Coronary artery (tissue), 2 donors: ENCODE results near the gene DNAJC21.
"Not testable (repeated sequence)": the region's sequence is repeated elsewhere in the genome, so short reads cannot be mapped to it uniquely, and the experiment has no call there.

Experiments used
- DNase-seq: peaks from one replicate; pipeline ENCODE4 v3.0.0-alpha.2; 2017; ENCODE audit warnings: low spot score
- H3K27ac ChIP-seq, 2 donors: fragments of 200-600 bp; sonication (generic); one replicate each; pipeline ENCODE4 v1.5.1; 2016 to 2019
- H3K4me3 ChIP-seq: fragments of 200-600 bp; sonication (generic); 2 replicates; pipeline ENCODE4 v1.5.1; 2016; ENCODE audit warnings: mild to moderate bottlenecking, moderate library complexity
- CTCF ChIP-seq: fragments of 200-600 bp; sonication (generic); IDR thresholded peaks from one replicate; pipeline ENCODE4 v1.5.1; 2019; ENCODE audit warnings: antibody characterized with exemption

DNAJC21 gene

DNA sequence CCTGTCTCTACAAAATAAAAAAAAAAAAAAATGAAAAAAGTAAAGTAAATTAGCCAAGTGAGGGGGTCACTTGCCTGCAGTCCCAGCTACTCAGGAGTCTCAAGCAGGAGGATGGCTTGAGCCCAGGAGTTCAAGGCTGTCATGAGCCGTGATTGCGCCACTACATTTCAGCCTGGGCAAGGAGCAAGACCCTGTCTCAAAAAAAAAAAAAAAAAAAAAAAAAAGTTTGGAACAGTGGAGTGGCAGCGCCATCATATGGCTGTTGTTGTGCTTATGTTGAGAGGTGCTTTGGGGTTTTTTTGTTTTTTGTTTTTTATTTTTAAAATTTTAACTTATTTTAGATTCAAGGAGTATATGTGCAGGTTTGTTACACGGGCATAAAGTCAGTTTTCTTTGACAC lies 10.3 kb upstream of the DNAJC21 start:
- H3K27ac ChIP-seq: no peak overlapping the region
- DNase-seq: no peak
- TF ChIP-seq CTCF: no peak
- H3K4me3 ChIP-seq: no peak overlapping the region

DNA sequence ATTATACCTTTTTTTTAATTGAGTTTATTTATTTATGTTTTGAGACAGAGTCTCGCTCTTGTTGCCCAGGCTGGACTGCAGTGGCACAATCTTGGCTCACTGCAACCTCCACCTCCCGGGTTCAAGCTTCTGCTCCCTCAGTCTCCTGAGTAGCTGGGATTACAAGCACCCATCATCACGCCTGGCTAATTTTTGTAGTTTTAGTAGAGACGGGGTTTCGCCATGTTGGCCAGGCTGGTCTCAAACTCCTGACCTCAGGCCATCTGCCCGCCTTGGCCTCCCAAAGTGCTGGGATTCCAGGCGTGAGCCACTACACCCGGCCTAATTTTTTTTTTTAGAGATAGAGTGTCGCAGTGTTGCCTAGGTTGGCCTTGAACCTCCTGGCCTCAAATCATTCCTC lies 6.1 kb upstream of the DNAJC21 start:
- not testable (repeated sequence) for H3K27ac ChIP-seq, DNase-seq, H3K4me3 ChIP-seq

DNA sequence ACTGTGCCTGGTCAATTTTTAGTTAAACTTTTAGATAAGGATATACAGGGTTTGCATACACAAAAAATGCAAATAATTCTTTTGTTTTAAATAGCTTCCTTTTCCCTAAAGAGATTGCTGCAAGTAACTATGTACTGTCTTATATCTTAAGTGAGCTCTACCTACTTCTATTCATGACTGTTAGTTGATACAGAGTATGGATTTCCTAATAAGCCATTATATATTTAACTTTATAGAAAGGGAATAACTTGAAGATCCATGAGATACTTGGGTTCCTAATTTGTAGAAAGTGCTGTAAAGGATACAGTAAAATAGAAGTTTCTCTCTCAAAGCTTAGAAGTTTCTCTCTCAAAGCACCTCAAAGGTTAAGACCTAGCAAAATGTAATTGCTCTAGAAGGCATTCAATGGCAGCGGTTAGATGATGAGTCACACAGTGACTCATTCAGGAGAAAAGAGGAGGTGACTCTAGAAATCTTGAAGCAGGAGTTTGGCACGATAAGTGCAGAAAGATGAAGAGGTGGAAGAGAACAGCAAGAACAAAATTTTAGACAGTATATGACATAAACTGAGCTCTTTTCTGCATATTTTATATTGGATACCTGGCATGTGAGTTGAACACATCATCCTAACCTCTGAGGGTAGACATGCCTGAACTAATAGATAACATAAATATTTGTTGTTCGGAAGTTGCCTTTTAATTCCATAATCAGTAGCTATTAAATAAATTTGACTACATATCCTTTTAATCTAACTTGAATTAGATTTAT lies 5.5 kb upstream of the DNAJC21 start:
- DNase-seq: no peak
- no peak overlapping the region for H3K4me3 ChIP-seq
- no peak for TF ChIP-seq CTCF
- H3K27ac ChIP-seq: no peak overlapping the region

DNA sequence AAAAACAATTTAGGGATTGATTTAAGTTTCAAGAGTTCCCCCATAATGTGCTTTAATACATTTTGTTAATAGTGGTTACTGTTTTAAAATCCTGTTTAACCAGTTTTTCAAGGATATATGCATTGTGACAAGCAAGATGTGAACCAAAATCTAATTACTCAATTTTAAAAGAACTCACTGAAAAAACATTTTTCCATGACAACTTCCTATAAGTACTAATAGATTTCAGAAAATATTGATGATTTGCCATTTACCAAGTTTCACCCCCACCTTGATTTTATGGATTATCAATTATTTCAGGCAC lies 4.9 kb upstream of the DNAJC21 start:
- no peak for TF ChIP-seq CTCF
- DNase-seq: no peak
- H3K4me3 ChIP-seq: no peak overlapping the region
- H3K27ac ChIP-seq: no peak overlapping the region

- no peak for DNase-seq
- no peak overlapping the region for H3K27ac ChIP-seq
- H3K4me3 ChIP-seq: no peak overlapping the region
- TF ChIP-seq CTCF: no peak
Measured at GRCh38 chr5:34926318-34926888, 3.0 kb upstream of the DNAJC21 start.

- no peak for DNase-seq
- H3K27ac ChIP-seq: no peak overlapping the region
- no peak overlapping the region for H3K4me3 ChIP-seq
Measured at GRCh38 chr5:34927785-34928184, 1.6 kb upstream of the DNAJC21 start.

DNA sequence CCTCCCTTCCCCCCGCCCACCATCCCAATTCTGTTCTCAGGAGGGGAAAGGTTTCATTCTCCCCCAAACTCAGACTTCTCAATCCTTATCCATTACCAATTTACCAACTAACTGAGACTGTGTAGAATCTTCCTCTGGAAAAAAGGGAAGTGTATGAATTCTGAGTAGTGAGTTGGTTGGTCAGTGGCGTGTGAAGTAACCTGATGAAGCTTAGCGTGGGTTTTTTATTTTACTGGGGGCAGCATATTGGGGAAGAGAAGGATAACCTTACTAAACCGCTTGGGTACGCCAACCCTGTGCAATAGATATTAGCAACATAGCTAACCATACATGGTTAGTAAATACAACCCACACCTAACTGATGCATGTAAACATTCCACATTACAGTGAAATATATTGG lies 1.1 kb upstream of the DNAJC21 start:
- DNase-seq: no peak
- no peak for TF ChIP-seq CTCF
- no peak overlapping the region for H3K27ac ChIP-seq
- no peak overlapping the region for H3K4me3 ChIP-seq

More at GRCh38 chr5:34927785-34928184, 1.6 kb upstream of the DNAJC21 start:
- no peak for TF ChIP-seq CTCF
